KMS-11 (cell line): ENCODE data around the gene THSD7A.

Source experiments
- H2AFZ ChIP-seq: fragments of 200-600 bp; sonication (generic); 2 replicates; pipeline ENCODE4 v1.6.1; 2016; ENCODE audit warnings: antibody characterized with exemption, mixed run types, low read depth
- H3K27ac ChIP-seq: fragments of 200-600 bp; sonication (generic); 2 replicates; pipeline ENCODE4 v1.6.1; 2016; ENCODE audit warnings: mild to moderate bottlenecking, mixed run types
- H3K27me3 ChIP-seq: fragments of 200-600 bp; sonication (generic); 2 replicates; pipeline ENCODE4 v1.6.1; 2017; ENCODE audit warnings: mild to moderate bottlenecking, low read depth, mixed run types, moderate library complexity; ENCODE audit not compliant: insufficient read depth
- H3K36me3 ChIP-seq: fragments of 200-600 bp; sonication (generic); 2 replicates; pipeline ENCODE4 v1.6.1; 2017; ENCODE audit warnings: mild to moderate bottlenecking, mixed run types; ENCODE audit not compliant: insufficient read depth
- H3K4me1 ChIP-seq: fragments of 200-600 bp; sonication (generic); 2 replicates; pipeline ENCODE4 v1.6.1; 2016; ENCODE audit warnings: mild to moderate bottlenecking, low read depth, mixed run types; ENCODE audit not compliant: poor library complexity, severe bottlenecking
- H3K4me2 ChIP-seq: fragments of 200-600 bp; sonication (generic); 2 replicates; pipeline ENCODE4 v1.7.0; 2016; ENCODE audit warnings: mild to moderate bottlenecking, mixed run types
- H3K4me3 ChIP-seq: fragments of 200-600 bp; sonication (generic); IDR thresholded peaks from 2 replicates; pipeline ENCODE4 v1.6.1; 2017; ENCODE audit warnings: low read depth, low read length, mixed read lengths; ENCODE audit not compliant: insufficient read depth
- H3K79me2 ChIP-seq: fragments of 200-600 bp; sonication (generic); 2 replicates; pipeline ENCODE4 v1.6.1; 2016; ENCODE audit warnings: low read depth, mixed run types; ENCODE audit not compliant: insufficient read depth
- H3K9ac ChIP-seq: fragments of 200-600 bp; sonication (generic); 2 replicates; pipeline ENCODE4 v1.6.1; 2016; ENCODE audit warnings: mild to moderate bottlenecking, mixed run types
- H4K20me1 ChIP-seq: fragments of 200-600 bp; sonication (generic); 2 replicates; pipeline ENCODE4 v1.6.1; 2016; ENCODE audit warnings: mild to moderate bottlenecking, mixed run types; ENCODE audit not compliant: insufficient read depth
- CTCF ChIP-seq: fragments of 200-600 bp; sonication (generic); conservative IDR thresholded peaks from 2 replicates; pipeline ENCODE4 v1.6.1; 2017; ENCODE audit warnings: low read depth, mild to moderate bottlenecking, antibody characterized with exemption, low read length, moderate library complexity, mixed read lengths

The THSD7A gene

GRCh38 chr7:11538751-11539299, 293.2 kb downstream of the THSD7A start:
- H3K27ac ChIP-seq = no peak overlapping the region

GRCh38 chr7:11533229-11533820, 298.7 kb downstream of the THSD7A start:
- H3K4me3 ChIP-seq = no peak overlapping the region
- H2AFZ ChIP-seq = no peak overlapping the region
- H3K79me2 ChIP-seq = no peaks in the 10 kb centered on the region
- no peak for TF ChIP-seq CTCF
- no peak overlapping the region for H3K9ac ChIP-seq
- H3K4me1 ChIP-seq = no peaks in the 10 kb centered on the region
- no peaks in the 10 kb centered on the region for H3K27me3 ChIP-seq
- no peaks in the 10 kb centered on the region for H3K36me3 ChIP-seq
- H4K20me1 ChIP-seq = no peaks in the 10 kb centered on the region
- H3K4me2 ChIP-seq = no peak overlapping the region
- no peak overlapping the region for H3K27ac ChIP-seq

More at GRCh38 chr7:11538751-11539299, 293.2 kb downstream of the THSD7A start:
- no peaks in the 10 kb centered on the region for H3K79me2 ChIP-seq
- no peaks in the 10 kb centered on the region for H3K36me3 ChIP-seq
- H3K9ac ChIP-seq = no peak overlapping the region
- H3K27me3 ChIP-seq = no peaks in the 10 kb centered on the region
- no peak overlapping the region for H3K4me2 ChIP-seq
- H3K4me3 ChIP-seq = no peak overlapping the region
- no peaks in the 10 kb centered on the region for H4K20me1 ChIP-seq
- no peak overlapping the region for H2AFZ ChIP-seq
- no peaks in the 10 kb centered on the region for H3K4me1 ChIP-seq
- no peak for TF ChIP-seq CTCF

GRCh38 chr7:11529382-11529781, 302.6 kb downstream of the THSD7A start:
- no peak for TF ChIP-seq CTCF
- Histone ChIP-seq H2AFZ (no peak overlapping the region), H3K36me3 (no peaks in the 10 kb centered on the region), H3K27ac (no peak overlapping the region), H3K9ac (no peak overlapping the region), H3K4me2 (no peak overlapping the region), H4K20me1 (no peaks in the 10 kb centered on the region), H3K4me3 (no peak overlapping the region), H3K4me1 (no peaks in the 10 kb centered on the region), H3K27me3 (no peaks in the 10 kb centered on the region), H3K79me2 (no peaks in the 10 kb centered on the region)

GRCh38 chr7:11527707-11528106, 304.3 kb downstream of the THSD7A start:
- Histone ChIP-seq H3K79me2 (no peaks in the 10 kb centered on the region), H2AFZ (no peak overlapping the region), H3K4me2 (no peak overlapping the region), H4K20me1 (no peaks in the 10 kb centered on the region), H3K9ac (no peak overlapping the region), H3K36me3 (no peaks in the 10 kb centered on the region), H3K4me3 (no peak overlapping the region), H3K27me3 (no peaks in the 10 kb centered on the region), H3K27ac (no peak overlapping the region), H3K4me1 (no peaks in the 10 kb centered on the region)
- TF ChIP-seq CTCF = no peak
